Measurements from ENCODE around the gene IL1R1.

The IL1R1 gene

DNA sequence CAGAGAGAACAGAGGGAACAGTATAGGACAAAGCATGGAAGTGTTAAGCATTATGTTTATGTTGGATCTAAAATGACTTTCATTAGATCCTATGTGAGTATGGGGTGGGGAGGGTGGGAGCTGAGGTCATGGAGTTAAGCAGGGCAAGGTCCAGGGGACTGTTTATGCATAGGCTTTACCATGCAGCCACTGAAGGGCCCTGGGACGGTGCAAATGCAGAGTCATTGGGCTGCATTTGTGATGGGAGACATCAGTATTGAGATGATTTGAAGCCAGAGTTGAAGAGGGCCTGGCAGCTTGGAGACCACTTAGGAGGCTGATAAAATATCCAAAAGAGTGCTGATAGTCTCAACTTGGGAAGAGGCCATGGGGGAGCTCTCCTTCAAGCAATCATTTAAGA, 66.9 kb downstream of the IL1R1 start:
- no peak for DNase-seq

DNA sequence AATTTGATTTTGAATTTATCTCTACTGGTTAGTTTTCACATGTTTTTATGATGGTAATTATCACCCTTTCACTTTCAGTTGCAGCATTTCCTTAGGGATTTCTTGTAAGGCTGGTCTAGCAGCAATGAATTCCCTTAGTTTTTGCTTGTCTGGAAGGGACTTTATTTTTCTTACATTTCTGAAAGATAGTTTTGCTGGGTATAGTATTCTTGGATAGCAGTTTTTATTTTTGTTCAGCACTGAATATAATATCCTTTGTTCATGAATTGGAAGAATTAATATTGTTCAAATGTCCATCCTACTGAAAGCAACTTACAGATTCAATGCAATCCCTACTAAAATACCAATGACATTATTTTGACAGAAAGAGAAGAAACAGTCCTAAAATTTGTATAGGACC, 74.5 kb downstream of the IL1R1 start:
- DNase-seq: no peak

DNA sequence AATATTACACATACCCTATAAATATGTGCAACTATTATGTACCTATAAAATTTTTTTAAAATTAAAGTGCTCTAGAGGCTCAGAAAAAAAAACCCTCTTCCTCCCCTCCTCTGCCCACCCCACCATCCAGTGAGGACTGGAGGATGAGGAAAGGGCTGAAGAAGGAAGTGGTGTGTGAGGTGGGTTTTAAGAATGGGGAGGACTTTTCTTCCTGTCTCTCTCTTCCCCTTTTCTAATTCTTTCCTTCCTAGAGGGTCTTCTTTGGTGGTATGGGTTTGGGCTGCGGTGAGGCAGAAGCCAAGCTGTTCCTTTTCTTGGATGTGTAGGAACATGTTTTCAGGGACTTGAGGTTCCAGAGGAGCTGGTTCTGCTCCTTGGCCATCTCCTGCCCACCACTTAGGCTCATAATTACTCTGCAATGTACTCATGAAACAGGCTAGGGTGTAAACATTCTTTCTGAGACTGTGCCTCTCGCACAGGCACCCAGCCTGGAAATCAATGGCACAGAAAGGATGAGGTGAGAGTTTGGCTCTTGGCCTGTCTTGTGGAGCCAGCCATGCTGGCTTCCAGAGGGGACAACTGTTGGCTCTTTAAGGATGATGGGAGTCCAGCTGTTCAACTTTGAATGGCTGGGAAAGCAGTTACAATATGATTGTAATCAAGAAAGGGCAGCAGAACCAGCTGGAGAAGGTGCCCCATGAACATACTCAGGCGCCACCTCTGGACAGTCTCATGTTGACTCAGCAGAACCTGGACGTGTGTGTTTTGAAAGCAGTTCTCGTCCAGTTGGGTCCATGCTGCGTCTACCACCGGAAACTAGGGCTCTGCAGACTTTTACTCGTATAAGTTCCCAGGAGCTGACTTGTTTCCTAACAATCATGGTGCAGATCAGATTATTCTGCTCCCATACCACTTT, 82.5 kb downstream of the IL1R1 start:
- DNase-seq: no peak

DNA sequence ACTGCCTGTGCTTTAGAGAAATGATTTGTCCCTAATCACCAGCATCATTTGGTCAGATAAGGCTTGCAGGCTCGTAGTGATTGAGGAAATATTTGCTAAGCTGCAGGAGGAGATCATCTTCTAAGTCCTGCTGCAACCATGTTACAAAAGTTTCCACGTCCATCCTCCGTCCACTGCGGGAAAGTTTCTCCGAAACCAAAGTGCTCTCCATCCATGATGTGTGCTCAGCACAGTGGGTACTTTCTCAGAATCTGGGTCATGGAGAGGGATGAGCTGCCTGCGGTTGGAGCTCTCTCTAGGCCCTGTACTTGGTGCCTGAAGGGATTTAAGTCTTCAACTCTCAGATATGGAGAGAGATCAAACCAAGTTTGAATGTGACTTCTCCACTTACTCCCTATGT, 83.6 kb downstream of the IL1R1 start:
- no peak for DNase-seq

DNA sequence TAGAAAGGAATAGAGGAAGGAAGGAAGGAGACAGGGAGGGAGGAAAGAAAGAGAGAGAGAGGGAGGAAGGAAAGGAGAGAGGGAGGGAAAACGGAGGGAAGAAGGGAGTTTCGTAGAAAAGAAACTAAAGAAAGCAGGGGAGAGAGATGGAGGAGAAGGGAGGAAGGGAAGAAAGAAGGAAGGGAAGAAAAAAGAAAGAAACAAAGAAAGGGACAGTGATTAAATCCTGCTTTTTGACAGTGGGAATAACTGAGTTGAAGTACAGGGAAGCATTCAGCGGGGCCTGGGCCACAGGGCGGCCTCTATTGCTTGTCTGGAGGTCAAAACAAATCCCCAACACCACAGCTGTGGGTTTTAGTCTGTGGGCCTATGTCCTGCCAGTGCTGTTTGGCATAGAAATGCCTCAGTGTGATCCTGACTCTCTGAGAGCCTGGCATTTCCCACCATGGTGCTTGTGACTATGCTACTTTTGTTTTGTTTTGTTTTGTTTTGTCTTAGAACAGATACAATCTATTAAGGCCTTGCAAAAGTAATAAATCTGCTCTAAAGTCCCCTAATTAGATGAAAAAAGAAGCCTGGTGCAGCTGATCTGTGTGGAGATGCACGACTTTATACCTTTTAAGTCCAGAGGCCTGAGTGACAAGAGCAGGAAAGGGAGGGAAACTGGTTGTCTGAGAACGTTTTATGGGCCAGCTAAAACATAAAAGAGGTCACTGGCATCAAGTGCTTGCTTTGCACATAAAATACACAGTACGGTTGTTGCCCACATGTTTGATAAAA, 84.3 kb downstream of the IL1R1 start:
- no peak for DNase-seq

DNA sequence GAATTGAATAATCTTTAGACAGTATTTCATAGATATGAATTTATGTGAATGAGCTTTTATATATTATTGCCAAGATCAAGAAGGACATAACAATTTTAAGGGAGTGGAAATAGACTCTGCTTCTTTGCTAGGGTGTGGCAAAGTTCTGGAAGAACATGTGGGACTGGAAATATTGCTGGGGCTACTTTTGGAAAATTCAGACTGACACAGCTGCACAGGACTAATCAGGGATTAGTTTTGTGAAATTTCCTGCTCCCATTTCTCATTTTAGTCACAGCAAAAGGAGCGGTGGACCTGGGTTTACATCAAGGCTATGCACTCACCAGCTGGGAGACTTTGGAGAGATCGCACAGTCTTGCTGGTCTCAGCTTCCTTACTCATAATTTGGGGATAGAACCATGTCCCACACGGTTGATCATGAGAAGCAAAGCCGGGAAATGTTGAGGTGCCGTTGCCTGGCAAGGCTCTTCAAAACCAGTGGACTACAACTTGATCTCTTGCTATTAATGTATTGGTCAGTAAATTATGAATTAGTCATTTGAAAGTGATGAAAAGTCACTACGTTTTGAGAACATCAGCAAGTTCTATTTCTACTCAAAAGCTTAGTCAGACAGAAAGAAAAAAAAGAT, 86.7 kb downstream of the IL1R1 start:
- DNase-seq: no peak

Data from activated CD4-positive, alpha-beta T cell treated with anti-CD3 and anti-CD28 coated beads, Interleukin-2, amount 50 U/mL, for 16 hours (primary cell).